Measurements from ENCODE around the gene LRP4. TPM values are rescaled to one million over a fixed set of nuclear protein-coding genes. Genes with fewer than 3 reads are reported as not detected.

The LRP4 gene
- total and polyA plus RNA-seq, 2 of the 13 experiments (the other 11 are each of a cell fraction or from before 2014, with no cell fraction given) = 4.7 to 13.3 TPM

- TF ChIP-seq ZNF792 (CRISPR knock-in tag; IDR thresholded peaks at IDR 0.05) (peak; percentile 64; the same call in 1 of the 2 replicates), ZNF367 (CRISPR knock-in tag; IDR thresholded peaks at IDR 0.05; ENCODE audit: borderline replicate concordance) (no peak), MYC (CRISPR knock-in tag; IDR thresholded peaks at IDR 0.05; ENCODE audit: borderline replicate concordance) (peak; percentile 65; the same call in 1 of the 2 replicates), SOX5 (CRISPR knock-in tag; IDR thresholded peaks at IDR 0.05; ENCODE audit: borderline replicate concordance) (peak; percentile 61), TBX2 (CRISPR knock-in tag; IDR thresholded peaks at IDR 0.05; ENCODE audit: borderline replicate concordance) (peak; percentile 90), KDM5A (IDR thresholded peaks at IDR 0.05; ENCODE audit: borderline replicate concordance, low read length) (no peak), ARNT (IDR thresholded peaks at IDR 0.05) (no peak), BRCA1 (CRISPR knock-in tag; IDR thresholded peaks at IDR 0.05) (no peak), ZNF687 (CRISPR knock-in tag; IDR thresholded peaks at IDR 0.05) (peak; percentile 94), ZNF563 (CRISPR knock-in tag; IDR thresholded peaks at IDR 0.05) (no peak), CHD4 (IDR thresholded peaks at IDR 0.05; ENCODE audit: borderline replicate concordance, low read length) (no peak), JUND (CRISPR knock-in tag; IDR thresholded peaks at IDR 0.05) (no peak)
- TF ChIP-seq, protein P1, sequence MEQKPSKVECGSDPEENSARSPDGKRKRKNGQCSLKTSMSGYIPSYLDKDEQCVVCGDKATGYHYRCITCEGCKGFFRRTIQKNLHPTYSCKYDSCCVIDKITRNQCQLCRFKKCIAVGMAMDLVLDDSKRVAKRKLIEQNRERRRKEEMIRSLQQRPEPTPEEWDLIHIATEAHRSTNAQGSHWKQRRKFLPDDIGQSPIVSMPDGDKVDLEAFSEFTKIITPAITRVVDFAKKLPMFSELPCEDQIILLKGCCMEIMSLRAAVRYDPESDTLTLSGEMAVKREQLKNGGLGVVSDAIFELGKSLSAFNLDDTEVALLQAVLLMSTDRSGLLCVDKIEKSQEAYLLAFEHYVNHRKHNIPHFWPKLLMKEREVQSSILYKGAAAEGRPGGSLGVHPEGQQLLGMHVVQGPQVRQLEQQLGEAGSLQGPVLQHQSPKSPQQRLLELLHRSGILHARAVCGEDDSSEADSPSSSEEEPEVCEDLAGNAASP (CRISPR knock-in tag; IDR thresholded peaks at IDR 0.05; ENCODE audit: borderline replicate concordance) = peak; percentile 16; the same call in 1 of the 2 replicates
- TF ChIP-seq, protein P2, sequence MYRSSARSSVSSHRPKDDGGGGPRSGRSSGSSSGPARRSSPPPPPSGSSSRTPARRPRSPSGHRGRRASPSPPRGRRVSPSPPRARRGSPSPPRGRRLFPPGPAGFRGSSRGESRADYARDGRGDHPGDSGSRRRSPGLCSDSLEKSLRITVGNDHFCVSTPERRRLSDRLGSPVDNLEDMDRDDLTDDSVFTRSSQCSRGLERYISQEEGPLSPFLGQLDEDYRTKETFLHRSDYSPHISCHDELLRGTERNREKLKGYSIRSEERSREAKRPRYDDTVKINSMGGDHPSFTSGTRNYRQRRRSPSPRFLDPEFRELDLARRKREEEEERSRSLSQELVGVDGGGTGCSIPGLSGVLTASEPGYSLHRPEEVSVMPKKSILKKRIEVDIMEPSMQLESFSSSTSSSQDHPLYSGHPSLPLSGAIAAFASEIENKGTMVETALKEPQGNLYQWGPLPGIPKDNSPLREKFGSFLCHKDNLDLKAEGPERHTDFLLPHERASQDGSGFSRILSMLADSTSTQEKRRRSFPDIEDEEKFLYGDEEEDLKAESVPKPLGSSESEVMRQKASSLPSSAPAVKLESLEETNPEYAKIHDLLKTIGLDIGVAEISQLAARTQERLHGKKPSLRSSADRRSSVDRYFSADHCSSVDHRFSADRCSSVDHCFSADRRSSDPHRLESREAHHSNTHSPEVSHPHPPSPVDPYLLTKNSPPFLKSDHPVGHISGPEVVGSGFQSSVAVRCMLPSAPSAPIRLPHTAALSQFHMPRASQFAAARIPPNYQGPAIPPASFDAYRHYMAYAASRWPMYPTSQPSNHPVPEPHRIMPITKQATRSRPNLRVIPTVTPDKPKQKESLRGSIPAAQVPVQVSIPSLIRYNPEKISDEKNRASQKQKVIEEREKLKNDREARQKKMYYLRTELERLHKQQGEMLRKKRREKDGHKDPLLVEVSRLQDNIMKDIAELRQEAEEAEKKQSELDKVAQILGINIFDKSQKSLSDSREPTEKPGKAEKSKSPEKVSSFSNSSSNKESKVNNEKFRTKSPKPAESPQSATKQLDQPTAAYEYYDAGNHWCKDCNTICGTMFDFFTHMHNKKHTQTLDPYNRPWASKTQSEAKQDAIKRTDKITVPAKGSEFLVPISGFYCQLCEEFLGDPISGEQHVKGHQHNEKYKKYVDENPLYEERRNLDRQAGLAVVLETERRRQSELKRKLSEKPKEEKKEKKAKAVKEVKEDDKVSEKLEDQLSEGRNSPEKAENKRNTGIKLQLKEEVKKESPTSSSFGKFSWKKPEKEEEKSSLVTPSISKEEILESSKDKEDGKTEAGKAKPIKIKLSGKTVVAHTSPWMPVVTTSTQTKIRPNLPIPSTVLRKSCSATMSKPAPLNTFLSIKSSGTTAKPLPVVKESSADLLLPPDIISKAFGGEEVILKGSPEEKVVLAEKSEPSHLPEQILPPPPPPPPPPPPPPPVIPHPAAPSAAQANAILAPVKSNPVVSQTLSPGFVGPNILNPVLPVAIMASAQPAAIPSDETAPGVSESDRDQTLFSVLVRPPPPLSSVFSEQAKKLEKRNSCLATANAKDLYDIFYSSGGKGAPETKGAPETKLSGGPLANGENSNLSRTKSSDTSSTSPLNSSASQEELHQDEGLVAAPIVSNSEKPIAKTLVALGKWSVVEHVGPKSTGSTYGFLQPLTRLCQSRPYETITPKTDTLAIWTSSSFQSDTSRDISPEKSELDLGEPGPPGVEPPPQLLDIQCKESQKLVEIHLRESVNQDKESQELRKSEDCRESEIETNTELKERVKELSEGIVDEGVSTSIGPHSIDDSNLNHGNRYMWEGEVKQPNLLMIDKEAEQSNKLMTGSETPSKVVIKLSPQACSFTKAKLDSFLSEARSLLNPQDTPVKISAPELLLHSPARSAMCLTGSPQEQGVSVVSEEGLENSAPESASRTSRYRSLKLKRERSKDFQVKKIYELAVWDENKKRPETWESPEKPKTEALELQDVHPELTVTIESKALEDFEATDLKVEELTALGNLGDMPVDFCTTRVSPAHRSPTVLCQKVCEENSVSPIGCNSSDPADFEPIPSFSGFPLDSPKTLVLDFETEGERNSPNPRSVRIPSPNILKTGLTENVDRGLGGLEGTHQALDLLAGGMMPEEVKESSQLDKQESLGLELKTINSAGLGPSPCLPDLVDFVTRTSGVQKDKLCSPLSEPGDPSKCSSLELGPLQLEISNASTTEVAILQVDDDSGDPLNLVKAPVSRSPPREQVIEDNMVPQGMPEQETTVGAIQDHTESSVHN (CRISPR knock-in tag; IDR thresholded peaks at IDR 0.05) = no peak
These were observed 91.9 kb downstream of the LRP4 start (continued) for GRCh38 chr11:46826310-46827044.

Measured in HepG2 (cell line).